HFF-Myc (cell line): ENCODE results near the gene HK1.

Source experiments
- DNase-seq: peaks from one replicate; pipeline ENCODE4 v3.0.0-alpha.2; 2011; ENCODE audit warnings: low read depth; ENCODE audit errors: extremely low read depth
- H3K4me3 ChIP-seq: replicated peaks from 2 replicates; pipeline ENCODE4 v1.5.1; 2011; ENCODE audit warnings: low read depth, mild to moderate bottlenecking, control low read depth, low read length
- CTCF ChIP-seq: IDR thresholded peaks from 2 replicates; pipeline ENCODE4 v1.5.1; 2012; ENCODE audit warnings: mild to moderate bottlenecking, low read depth, low read length, control low read depth; ENCODE audit errors: missing control alignments

The HK1 gene

GRCh38 chr10:69376662-69377061, 98.4 kb downstream of the HK1 start:
- DNase-seq = no peak
- TF ChIP-seq CTCF = no peak
- H3K4me3 ChIP-seq = no peak overlapping the region

- no peak for DNase-seq
- TF ChIP-seq CTCF = no peak
- H3K4me3 ChIP-seq = no peak overlapping the region
Observed at GRCh38 chr10:69377191-69377590, 98.9 kb downstream of the HK1 start.

GRCh38 chr10:69377933-69378332, 99.6 kb downstream of the HK1 start:
- no peak for DNase-seq
- no peak for TF ChIP-seq CTCF
- H3K4me3 ChIP-seq = no peak overlapping the region

GRCh38 chr10:69379800-69380199, 101.5 kb downstream of the HK1 start:
- DNase-seq = no peak
- no peak overlapping the region for H3K4me3 ChIP-seq
- TF ChIP-seq CTCF = no peak

- DNase-seq = no peak
- no peak for TF ChIP-seq CTCF
- H3K4me3 ChIP-seq = no peak overlapping the region
Observed at GRCh38 chr10:69382382-69383117, 104.3 kb downstream of the HK1 start.

- no peak for DNase-seq
- no peak overlapping the region for H3K4me3 ChIP-seq
- TF ChIP-seq CTCF = no peak
Observed at GRCh38 chr10:69383558-69383957, 105.3 kb downstream of the HK1 start.

GRCh38 chr10:69384320-69384719, 106.0 kb downstream of the HK1 start:
- no peak overlapping the region for H3K4me3 ChIP-seq
- no peak for TF ChIP-seq CTCF

More at GRCh38 chr10:69384320-69384719, 106.0 kb downstream of the HK1 start:
- no peak for DNase-seq
